HEK293T (cell line): ENCODE measurements around the gene MMP20.

Source experiments
- CTCF ChIA-PET: fragments of 350-600 bp; formaldehyde crosslinking; extraction: SDS; loops from one replicate; lab custom pipeline; 2021; ENCODE audit warnings: antibody characterized with exemption, inconsistent platforms; lab: Yijun Ruan, JAX
- POLR2A ChIA-PET: fragments of 350-600 bp; formaldehyde crosslinking; extraction: SDS; loops from one replicate; lab custom pipeline; 2020; ENCODE audit warnings: antibody characterized with exemption, inconsistent platforms; lab: Yijun Ruan, JAX
- DNase-seq: peaks from one replicate; pipeline ENCODE4 v3.0.0; 2012; ENCODE audit warnings: mixed read lengths; ENCODE audit errors: extremely low spot score
- ARNT ChIP-seq: fragments of 450-650 bp; IDR thresholded peaks from 2 replicates; pipeline ENCODE4 v1.6.1; 2017; ENCODE audit warnings: mild to moderate bottlenecking
- BHLHE40 ChIP-seq: fragments of 450-650 bp; IDR thresholded peaks from 2 replicates; pipeline ENCODE4 v1.6.1; 2016; ENCODE audit warnings: mild to moderate bottlenecking, moderate library complexity, borderline replicate concordance
- CTBP1 ChIP-seq: fragments of 450-650 bp; IDR thresholded peaks from 2 replicates; pipeline ENCODE4 v1.6.1; 2016; ENCODE audit warnings: borderline replicate concordance
- ELF4 ChIP-seq: fragments of 450-650 bp; IDR thresholded peaks from 2 replicates; pipeline ENCODE4 v1.6.1; 2017; ENCODE audit warnings: antibody characterized with exemption
- FOXA1 ChIP-seq: fragments of 450-650 bp; IDR thresholded peaks from 2 replicates; pipeline ENCODE4 v1.6.1; 2016; ENCODE audit warnings: mild to moderate bottlenecking
- FOXK2 ChIP-seq: fragments of 450-650 bp; IDR thresholded peaks from 2 replicates; pipeline ENCODE4 v1.6.1; 2016; ENCODE audit warnings: mild to moderate bottlenecking
- FOXM1 ChIP-seq: fragments of 450-650 bp; IDR thresholded peaks from 2 replicates; pipeline ENCODE4 v1.6.1; 2017; ENCODE audit warnings: mild to moderate bottlenecking, borderline replicate concordance
- HDGF ChIP-seq: fragments of 450-650 bp; IDR thresholded peaks from 2 replicates; pipeline ENCODE4 v1.6.1; 2017; ENCODE audit warnings: antibody characterized with exemption, borderline replicate concordance
- L3MBTL2 ChIP-seq: fragments of 450-650 bp; conservative IDR thresholded peaks from 2 replicates; pipeline ENCODE4 v1.6.1; 2016; ENCODE audit warnings: mild to moderate bottlenecking
- LEF1 ChIP-seq: fragments of 450-650 bp; IDR thresholded peaks from 2 replicates; pipeline ENCODE4 v1.6.1; 2017; ENCODE audit warnings: mild to moderate bottlenecking, borderline replicate concordance
- NFRKB ChIP-seq: fragments of 450-650 bp; IDR thresholded peaks from 2 replicates; pipeline ENCODE4 v1.6.1; 2016; ENCODE audit warnings: mild to moderate bottlenecking, moderate library complexity
- PKNOX1 ChIP-seq: fragments of 450-650 bp; IDR thresholded peaks from 2 replicates; pipeline ENCODE4 v1.6.1; 2016
- SP1 ChIP-seq: fragments of 450-650 bp; IDR thresholded peaks from 2 replicates; pipeline ENCODE4 v1.6.1; 2017
- SUZ12 ChIP-seq: fragments of 450-650 bp; IDR thresholded peaks from 2 replicates; pipeline ENCODE4 v1.6.1; 2016; ENCODE audit warnings: mild to moderate bottlenecking
- TARDBP ChIP-seq: fragments of 450-650 bp; IDR thresholded peaks from 2 replicates; pipeline ENCODE4 v1.6.1; 2016
- ZNF384 ChIP-seq: fragments of 450-650 bp; IDR thresholded peaks from 2 replicates; pipeline ENCODE4 v1.6.1; 2016

Gene MMP20

GRCh38 chr11:102589047-102589459 lies 36.1 kb downstream of the MMP20 start:
- POLR2A ChIA-PET = no interaction called here
- no peak for TF ChIP-seq HDGF
- TF ChIP-seq PKNOX1 = no peak
- TF ChIP-seq BHLHE40 = no peak
- TF ChIP-seq FOXA1 = no peak
- no peak for TF ChIP-seq ARNT
- TF ChIP-seq ZNF384 = no peak
- no peak for TF ChIP-seq FOXM1
- TF ChIP-seq SP1 = no peak
- no peak for TF ChIP-seq LEF1
- no peak for TF ChIP-seq ELF4
- no peak for TF ChIP-seq SUZ12
- TF ChIP-seq L3MBTL2 = no peak
- no peak for TF ChIP-seq FOXK2
- TF ChIP-seq NFRKB = no peak
- TF ChIP-seq TARDBP = no peak
- TF ChIP-seq CTBP1 = no peak
- DNase-seq = no peak
- CTCF ChIA-PET = interaction anchor here (0.6 to 1.4 kb wide), 3 partner anchors 10 to 77 kb away, joined by 3 read pairs; no protein-coding TSS in a partner anchor

GRCh38 chr11:102587722-102588121 lies 37.4 kb downstream of the MMP20 start:
- no peak for DNase-seq
- ChIA-PET POLR2A (no interaction called here), CTCF (no interaction called here)
- no peak for TF ChIP-seq FOXA1
- no peak for TF ChIP-seq L3MBTL2
- no peak for TF ChIP-seq HDGF
- TF ChIP-seq CTBP1 = no peak
- TF ChIP-seq SUZ12 = no peak
- TF ChIP-seq TARDBP = no peak

GRCh38 chr11:102583141-102583873 lies 41.8 kb downstream of the MMP20 start:
- no peak for DNase-seq
- POLR2A ChIA-PET = no interaction called here
- CTCF ChIA-PET = no interaction called here
- TF ChIP-seq FOXK2 (no peak), FOXM1 (no peak), HDGF (no peak), TARDBP (no peak), CTBP1 (no peak), SUZ12 (no peak), ZNF384 (no peak)

- TF ChIP-seq ARNT (no peak), TARDBP (no peak), SP1 (no peak), LEF1 (no peak), BHLHE40 (no peak), SUZ12 (no peak), PKNOX1 (no peak)
- ChIA-PET POLR2A (no interaction called here), CTCF (no interaction called here)
- DNase-seq = no peak
These were observed 43.0 kb downstream of the MMP20 start for GRCh38 chr11:102582140-102582539.

- POLR2A ChIA-PET = no interaction called here
- TF ChIP-seq ELF4 = no peak
- TF ChIP-seq ZNF384 = no peak
- TF ChIP-seq BHLHE40 = no peak
- DNase-seq = no peak
- CTCF ChIA-PET = no interaction called here
These were observed 44.1 kb downstream of the MMP20 start for GRCh38 chr11:102581066-102581465.

GRCh38 chr11:102580185-102580951 lies 44.8 kb downstream of the MMP20 start:
- ChIA-PET POLR2A (no interaction called here), CTCF (interaction anchor here (0.5 kb wide), 1 partner anchor 56 kb away, joined by 3 read pairs; no protein-coding TSS in a partner anchor)
- DNase-seq = no peak
- TF ChIP-seq TARDBP (no peak), NFRKB (no peak), HDGF (no peak), CTBP1 (no peak)

GRCh38 chr11:102577723-102578122 lies 47.4 kb downstream of the MMP20 start:
- ChIA-PET CTCF (no interaction called here), POLR2A (no interaction called here)
- no peak for DNase-seq
- no peak for TF ChIP-seq CTBP1
- no peak for TF ChIP-seq ARNT
- TF ChIP-seq TARDBP = no peak
- TF ChIP-seq FOXA1 = no peak
- no peak for TF ChIP-seq PKNOX1
- no peak for TF ChIP-seq NFRKB
- no peak for TF ChIP-seq ELF4
- no peak for TF ChIP-seq L3MBTL2
- no peak for TF ChIP-seq FOXM1
- no peak for TF ChIP-seq ZNF384
- no peak for TF ChIP-seq FOXK2
- TF ChIP-seq SUZ12 = no peak
- TF ChIP-seq BHLHE40 = no peak
- no peak for TF ChIP-seq LEF1
- TF ChIP-seq HDGF = no peak
- TF ChIP-seq SP1 = no peak
